HEK293 (cell line): ENCODE data around the gene IP6K2.
"Not testable (repeated sequence)": the region's sequence is repeated elsewhere in the genome, so short reads cannot be mapped to it uniquely, and the experiment has no call there.

Source experiments
- CTCF ChIA-PET: fragments of 350-600 bp; formaldehyde crosslinking; extraction: SDS; loops from one replicate; lab custom pipeline; 2021; ENCODE audit warnings: antibody characterized with exemption; lab: Yijun Ruan, JAX
- POLR2A ChIA-PET: fragments of 300-600 bp; formaldehyde crosslinking; extraction: SDS; loops from one replicate; lab custom pipeline; 2020; ENCODE audit warnings: antibody characterized with exemption, inconsistent platforms; lab: Yijun Ruan, JAX
- H3K27ac ChIP-seq: fragments of 200-500 bp; sonication (Bioruptor generic); 2 replicates; pipeline ENCODE4 v1.5.1; 2014; ENCODE audit warnings: low read depth, low read length, control low read depth, inconsistent platforms; ENCODE audit errors: extremely low read depth
- H3K36me3 ChIP-seq, 2 experiments: fragments of 200-500 bp in 1 of 2; sonication (Bioruptor generic) in 1 of 2; 1 replicate in 1 of 2; 2 replicates in 1 of 2; pipeline ENCODE4 v1.5.1; 2014 to 2017; ENCODE audit warnings: inconsistent platforms in 2 of 2, low read length in 2 of 2; ENCODE audit not compliant: control insufficient read depth in 2 of 2, insufficient read depth in 1 of 2
- H3K4me1 ChIP-seq: fragments of 200-500 bp; sonication (Bioruptor generic); 2 replicates; pipeline ENCODE4 v1.5.1; 2014; ENCODE audit warnings: mild to moderate bottlenecking, low read length, inconsistent platforms; ENCODE audit not compliant: control insufficient read depth, insufficient read depth
- H3K4me3 ChIP-seq: 2 replicates; pipeline ENCODE4 v1.5.1; 2011; ENCODE audit warnings: low read depth, mild to moderate bottlenecking, control low read depth, low read length, moderate library complexity
- H3K9me3 ChIP-seq: fragments of 200-500 bp; sonication (Bioruptor generic); 2 replicates; pipeline ENCODE4 v1.5.1; 2014; ENCODE audit warnings: low read depth, low read length, inconsistent platforms; ENCODE audit not compliant: control insufficient read depth, insufficient read depth
- HOXC10 ChIP-seq: sonication (generic); formaldehyde crosslinking; IDR thresholded peaks from 2 replicates; pipeline ENCODE4 v1.8.1; 2023; ENCODE audit warnings: mild to moderate bottlenecking, missing genetic modification reagents
- KLF1 ChIP-seq: fragments of 450-650 bp; formaldehyde crosslinking; IDR thresholded peaks from 2 replicates; pipeline ENCODE4 v1.5.1; 2016; ENCODE audit warnings: missing biosample characterization, missing genetic modification characterization
- KLF16 ChIP-seq: fragments of 450-650 bp; formaldehyde crosslinking; IDR thresholded peaks from 2 replicates; pipeline ENCODE4 v1.5.1; 2017; ENCODE audit warnings: missing biosample characterization, missing genetic modification characterization
- TCF7L2 ChIP-seq: IDR thresholded peaks from 2 replicates; pipeline ENCODE4 v1.6.1; 2011; ENCODE audit warnings: low read depth, mild to moderate bottlenecking, inconsistent platforms, low read length, moderate library complexity, borderline replicate concordance
- TSHZ1 ChIP-seq: fragments of 450-650 bp; formaldehyde crosslinking; IDR thresholded peaks from 2 replicates; pipeline ENCODE4 v1.5.1; 2016; ENCODE audit warnings: missing biosample characterization, missing genetic modification characterization, borderline replicate concordance
- ZBTB20 ChIP-seq: fragments of 450-650 bp; formaldehyde crosslinking; IDR thresholded peaks from 2 replicates; pipeline ENCODE4 v1.5.1; 2016; ENCODE audit warnings: missing biosample characterization, missing genetic modification characterization
- ZIC2 ChIP-seq: fragments of 450-650 bp; formaldehyde crosslinking; IDR thresholded peaks from 2 replicates; pipeline ENCODE4 v1.5.1; 2016; ENCODE audit warnings: missing biosample characterization, missing genetic modification characterization
- ZNF16 ChIP-seq: fragments of 450-650 bp; formaldehyde crosslinking; IDR thresholded peaks from 2 replicates; pipeline ENCODE4 v1.5.1; 2016; ENCODE audit warnings: low read depth, missing biosample characterization, missing genetic modification characterization
- ZNF184 ChIP-seq: fragments of 450-650 bp; IDR thresholded peaks from 2 replicates; pipeline ENCODE4 v1.5.1; 2018; ENCODE audit warnings: missing biosample characterization, mild to moderate bottlenecking, missing genetic modification characterization
- ZNF354C ChIP-seq: fragments of 450-650 bp; formaldehyde crosslinking; IDR thresholded peaks from 2 replicates; pipeline ENCODE4 v1.5.1; 2016; ENCODE audit warnings: missing biosample characterization, missing genetic modification characterization, low read depth, borderline replicate concordance
- ZNF585B ChIP-seq: fragments of 450-650 bp; formaldehyde crosslinking; IDR thresholded peaks from 2 replicates; pipeline ENCODE4 v1.5.1; 2016; ENCODE audit warnings: missing biosample characterization, missing genetic modification characterization
- ZNF791 ChIP-seq: fragments of 450-650 bp; formaldehyde crosslinking; IDR thresholded peaks from 2 replicates; pipeline ENCODE4 v1.5.1; 2016; ENCODE audit warnings: missing biosample characterization, missing genetic modification characterization
- ZSCAN5A ChIP-seq: fragments of 450-650 bp; formaldehyde crosslinking; IDR thresholded peaks from 2 replicates; pipeline ENCODE4 v1.5.1; 2016; ENCODE audit warnings: missing biosample characterization, missing genetic modification characterization

The IP6K2 gene

GRCh38 chr3:48738926-48739616 is 22.1 kb upstream of the IP6K2 start:
- Histone ChIP-seq H3K4me3 (no peak overlapping the region), H3K9me3 (no peaks in the 10 kb centered on the region), H3K4me1 (no peaks in the 10 kb centered on the region), H3K27ac (no peak overlapping the region), H3K36me3 (no peaks in the 10 kb centered on the region)
- TF ChIP-seq ZNF791 (tag by site-specific recombination), result no peak
- TF ChIP-seq TCF7L2, result no peak
- no peak for TF ChIP-seq ZNF184 (tag by site-specific recombination)
- no peak for TF ChIP-seq ZNF585B (tag by site-specific recombination)
- TF ChIP-seq HOXC10 (CRISPR knock-in tag), result no peak
- no peak for TF ChIP-seq KLF16 (tag by site-specific recombination)
- no peak for TF ChIP-seq ZSCAN5A
- no peak for TF ChIP-seq ZNF354C (tag by site-specific recombination)
- no peak for TF ChIP-seq ZBTB20 (tag by site-specific recombination)
- TF ChIP-seq TSHZ1, result no peak
- CTCF ChIA-PET, result interaction anchor here (0.6 to 1.5 kb wide), 18 partner anchors 9 to 710 kb away, joined by 3 to 7 read pairs (median 4); partner anchors contain the start of gene IP6K2
- POLR2A ChIA-PET, result interaction anchor here (0.6 to 1.5 kb wide), 4 partner anchors 8 to 280 kb away, joined by 3 to 6 read pairs (median 4); partner anchors contain the start of gene IP6K2

GRCh38 chr3:48738144-48738536 is 21.1 kb upstream of the IP6K2 start:
- no peaks in the 10 kb centered on the region for H3K9me3 ChIP-seq
- H3K4me1 ChIP-seq, result no peaks in the 10 kb centered on the region
- CTCF ChIA-PET, result interaction anchor here (0.6 to 1.0 kb wide), 4 partner anchors 16 to 393 kb away, joined by 3 to 4 read pairs (median 3); no protein-coding TSS in a partner anchor
- POLR2A ChIA-PET, result interaction anchor here (1.5 kb wide), 1 partner anchor 9 kb away, joined by 3 read pairs; no protein-coding TSS in a partner anchor
- no peaks in the 10 kb centered on the region for H3K36me3 ChIP-seq
- H3K27ac ChIP-seq, result no peak overlapping the region
- TF ChIP-seq ZIC2 (tag by site-specific recombination) (peak; percentile 25; the same call in 1 of the 2 replicates), ZNF16 (tag by site-specific recombination) (no peak)
- H3K4me3 ChIP-seq, result no peak overlapping the region

- H3K9me3 ChIP-seq, H3K4me3 ChIP-seq, H3K4me1 ChIP-seq, H3K36me3 ChIP-seq, POLR2A ChIA-PET, H3K27ac ChIP-seq: not testable (repeated sequence)
- CTCF ChIA-PET, result interaction anchor here (0.6 to 1.0 kb wide), 4 partner anchors 51 to 234 kb away, joined by 3 to 5 read pairs (median 4); no protein-coding TSS in a partner anchor
- 0 out of 2 replicates have a peak, but pooled peaks have one; percentile 16 for TF ChIP-seq KLF1
Measured at GRCh38 chr3:48735075-48735767, 18.2 kb upstream of the IP6K2 start.

GRCh38 chr3:48734541-48734940 is 17.5 kb upstream of the IP6K2 start:
- H3K4me1 ChIP-seq, CTCF ChIA-PET, H3K4me3 ChIP-seq, H3K9me3 ChIP-seq, POLR2A ChIA-PET, H3K27ac ChIP-seq, H3K36me3 ChIP-seq: not testable (repeated sequence)

- H3K9me3 ChIP-seq, H3K4me3 ChIP-seq, H3K27ac ChIP-seq, H3K4me1 ChIP-seq, H3K36me3 ChIP-seq, CTCF ChIA-PET, POLR2A ChIA-PET: not testable (repeated sequence)
Measured at GRCh38 chr3:48733752-48734518, 16.9 kb upstream of the IP6K2 start.
